ENCODE measurements around the gene IMPG1. TPM values are rescaled to one million over a fixed set of nuclear protein-coding genes. Genes with fewer than 3 reads are reported as not detected.

IMPG1 gene
- total RNA-seq, 1 experiment from 2014 or later, result not detected

DNA sequence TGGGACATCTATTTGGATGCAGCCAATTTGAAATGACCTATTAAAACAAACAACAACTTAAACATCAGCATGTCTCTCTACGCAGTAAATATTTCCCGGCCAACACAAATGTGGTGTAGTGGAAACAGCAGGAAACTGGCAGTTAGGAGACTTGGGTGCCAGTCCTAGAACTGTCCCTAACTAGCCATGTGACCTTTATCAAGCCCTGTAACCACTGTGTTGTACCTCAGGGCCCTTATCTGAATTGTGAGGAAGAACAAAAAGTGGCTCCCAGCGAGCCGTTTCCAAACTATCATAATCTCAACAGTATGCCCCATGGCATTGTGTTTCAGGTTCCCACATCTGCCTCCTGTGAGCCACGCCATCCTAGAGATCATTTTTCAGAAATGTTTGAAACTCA, 124.5 kb downstream of the IMPG1 start:
- ChIA-PET POLR2A (no interaction called here), CTCF (no interaction called here)
- no peak overlapping the region for H3K4me3 Mint-ChIP-seq
- peaks cover 26% of the 10 kb centered on the region for H3K4me1 Mint-ChIP-seq
- no peaks in the 10 kb centered on the region for H3K9me3 Mint-ChIP-seq
- DNase-seq (ENCODE audit: low spot score) (no peak), ATAC-seq (no peak)
- H3K27me3 Mint-ChIP-seq (ENCODE audit: low read depth), result peaks cover 58% of the 10 kb centered on the region
- TF ChIP-seq ZBTB21 (CRISPR knock-in tag; IDR thresholded peaks at IDR 0.05; ENCODE audit: borderline replicate concordance) (no peak), ETV6 (CRISPR knock-in tag; IDR thresholded peaks at IDR 0.05) (no peak), TEAD4 (CRISPR knock-in tag; IDR thresholded peaks at IDR 0.05) (no peak), TCF7 (CRISPR knock-in tag; IDR thresholded peaks at IDR 0.05; ENCODE audit: low read depth) (no peak), NR1H2 (CRISPR knock-in tag; IDR thresholded peaks at IDR 0.05) (no peak), ZNF219 (CRISPR knock-in tag; IDR thresholded peaks at IDR 0.05; ENCODE audit: borderline replicate concordance) (no peak), FOXJ3 (CRISPR knock-in tag; IDR thresholded peaks at IDR 0.05; ENCODE audit: borderline replicate concordance) (no peak), SMAD4 (CRISPR knock-in tag; IDR thresholded peaks at IDR 0.05) (no peak), CREM (CRISPR knock-in tag; IDR thresholded peaks at IDR 0.05) (no peak), KAT7 (CRISPR knock-in tag; IDR thresholded peaks at IDR 0.05; ENCODE audit: borderline replicate concordance) (no peak), FOXP1 (CRISPR knock-in tag; IDR thresholded peaks at IDR 0.05; ENCODE audit: borderline replicate concordance) (no peak)
- TF ChIP-seq, protein P1, sequence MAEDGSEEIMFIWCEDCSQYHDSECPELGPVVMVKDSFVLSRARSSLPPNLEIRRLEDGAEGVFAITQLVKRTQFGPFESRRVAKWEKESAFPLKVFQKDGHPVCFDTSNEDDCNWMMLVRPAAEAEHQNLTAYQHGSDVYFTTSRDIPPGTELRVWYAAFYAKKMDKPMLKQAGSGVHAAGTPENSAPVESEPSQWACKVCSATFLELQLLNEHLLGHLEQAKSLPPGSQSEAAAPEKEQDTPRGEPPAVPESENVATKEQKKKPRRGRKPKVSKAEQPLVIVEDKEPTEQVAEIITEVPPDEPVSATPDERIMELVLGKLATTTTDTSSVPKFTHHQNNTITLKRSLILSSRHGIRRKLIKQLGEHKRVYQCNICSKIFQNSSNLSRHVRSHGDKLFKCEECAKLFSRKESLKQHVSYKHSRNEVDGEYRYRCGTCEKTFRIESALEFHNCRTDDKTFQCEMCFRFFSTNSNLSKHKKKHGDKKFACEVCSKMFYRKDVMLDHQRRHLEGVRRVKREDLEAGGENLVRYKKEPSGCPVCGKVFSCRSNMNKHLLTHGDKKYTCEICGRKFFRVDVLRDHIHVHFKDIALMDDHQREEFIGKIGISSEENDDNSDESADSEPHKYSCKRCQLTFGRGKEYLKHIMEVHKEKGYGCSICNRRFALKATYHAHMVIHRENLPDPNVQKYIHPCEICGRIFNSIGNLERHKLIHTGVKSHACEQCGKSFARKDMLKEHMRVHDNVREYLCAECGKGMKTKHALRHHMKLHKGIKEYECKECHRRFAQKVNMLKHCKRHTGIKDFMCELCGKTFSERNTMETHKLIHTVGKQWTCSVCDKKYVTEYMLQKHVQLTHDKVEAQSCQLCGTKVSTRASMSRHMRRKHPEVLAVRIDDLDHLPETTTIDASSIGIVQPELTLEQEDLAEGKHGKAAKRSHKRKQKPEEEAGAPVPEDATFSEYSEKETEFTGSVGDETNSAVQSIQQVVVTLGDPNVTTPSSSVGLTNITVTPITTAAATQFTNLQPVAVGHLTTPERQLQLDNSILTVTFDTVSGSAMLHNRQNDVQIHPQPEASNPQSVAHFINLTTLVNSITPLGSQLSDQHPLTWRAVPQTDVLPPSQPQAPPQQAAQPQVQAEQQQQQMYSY (CRISPR knock-in tag; IDR thresholded peaks at IDR 0.05), result no peak
- TF ChIP-seq, protein P2, sequence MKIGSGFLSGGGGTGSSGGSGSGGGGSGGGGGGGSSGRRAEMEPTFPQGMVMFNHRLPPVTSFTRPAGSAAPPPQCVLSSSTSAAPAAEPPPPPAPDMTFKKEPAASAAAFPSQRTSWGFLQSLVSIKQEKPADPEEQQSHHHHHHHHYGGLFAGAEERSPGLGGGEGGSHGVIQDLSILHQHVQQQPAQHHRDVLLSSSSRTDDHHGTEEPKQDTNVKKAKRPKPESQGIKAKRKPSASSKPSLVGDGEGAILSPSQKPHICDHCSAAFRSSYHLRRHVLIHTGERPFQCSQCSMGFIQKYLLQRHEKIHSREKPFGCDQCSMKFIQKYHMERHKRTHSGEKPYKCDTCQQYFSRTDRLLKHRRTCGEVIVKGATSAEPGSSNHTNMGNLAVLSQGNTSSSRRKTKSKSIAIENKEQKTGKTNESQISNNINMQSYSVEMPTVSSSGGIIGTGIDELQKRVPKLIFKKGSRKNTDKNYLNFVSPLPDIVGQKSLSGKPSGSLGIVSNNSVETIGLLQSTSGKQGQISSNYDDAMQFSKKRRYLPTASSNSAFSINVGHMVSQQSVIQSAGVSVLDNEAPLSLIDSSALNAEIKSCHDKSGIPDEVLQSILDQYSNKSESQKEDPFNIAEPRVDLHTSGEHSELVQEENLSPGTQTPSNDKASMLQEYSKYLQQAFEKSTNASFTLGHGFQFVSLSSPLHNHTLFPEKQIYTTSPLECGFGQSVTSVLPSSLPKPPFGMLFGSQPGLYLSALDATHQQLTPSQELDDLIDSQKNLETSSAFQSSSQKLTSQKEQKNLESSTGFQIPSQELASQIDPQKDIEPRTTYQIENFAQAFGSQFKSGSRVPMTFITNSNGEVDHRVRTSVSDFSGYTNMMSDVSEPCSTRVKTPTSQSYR (CRISPR knock-in tag; IDR thresholded peaks at IDR 0.05), result no peak
- TF ChIP-seq, protein P3, sequence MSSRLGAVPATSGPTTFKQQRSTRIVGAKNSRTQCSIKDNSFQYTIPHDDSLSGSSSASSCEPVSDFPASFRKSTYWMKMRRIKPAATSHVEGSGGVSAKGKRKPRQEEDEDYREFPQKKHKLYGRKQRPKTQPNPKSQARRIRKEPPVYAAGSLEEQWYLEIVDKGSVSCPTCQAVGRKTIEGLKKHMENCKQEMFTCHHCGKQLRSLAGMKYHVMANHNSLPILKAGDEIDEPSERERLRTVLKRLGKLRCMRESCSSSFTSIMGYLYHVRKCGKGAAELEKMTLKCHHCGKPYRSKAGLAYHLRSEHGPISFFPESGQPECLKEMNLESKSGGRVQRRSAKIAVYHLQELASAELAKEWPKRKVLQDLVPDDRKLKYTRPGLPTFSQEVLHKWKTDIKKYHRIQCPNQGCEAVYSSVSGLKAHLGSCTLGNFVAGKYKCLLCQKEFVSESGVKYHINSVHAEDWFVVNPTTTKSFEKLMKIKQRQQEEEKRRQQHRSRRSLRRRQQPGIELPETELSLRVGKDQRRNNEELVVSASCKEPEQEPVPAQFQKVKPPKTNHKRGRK (CRISPR knock-in tag; IDR thresholded peaks at IDR 0.05; ENCODE audit: borderline replicate concordance), result no peak
- TF ChIP-seq, protein P4, sequence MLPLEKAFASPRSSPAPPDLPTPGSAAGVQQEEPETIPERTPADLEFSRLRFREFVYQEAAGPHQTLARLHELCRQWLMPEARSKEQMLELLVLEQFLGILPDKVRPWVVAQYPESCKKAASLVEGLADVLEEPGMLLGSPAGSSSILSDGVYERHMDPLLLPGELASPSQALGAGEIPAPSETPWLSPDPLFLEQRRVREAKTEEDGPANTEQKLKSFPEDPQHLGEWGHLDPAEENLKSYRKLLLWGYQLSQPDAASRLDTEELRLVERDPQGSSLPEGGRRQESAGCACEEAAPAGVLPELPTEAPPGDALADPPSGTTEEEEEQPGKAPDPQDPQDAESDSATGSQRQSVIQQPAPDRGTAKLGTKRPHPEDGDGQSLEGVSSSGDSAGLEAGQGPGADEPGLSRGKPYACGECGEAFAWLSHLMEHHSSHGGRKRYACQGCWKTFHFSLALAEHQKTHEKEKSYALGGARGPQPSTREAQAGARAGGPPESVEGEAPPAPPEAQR (CRISPR knock-in tag; IDR thresholded peaks at IDR 0.05), result no peak
- TF ChIP-seq, protein P5, sequence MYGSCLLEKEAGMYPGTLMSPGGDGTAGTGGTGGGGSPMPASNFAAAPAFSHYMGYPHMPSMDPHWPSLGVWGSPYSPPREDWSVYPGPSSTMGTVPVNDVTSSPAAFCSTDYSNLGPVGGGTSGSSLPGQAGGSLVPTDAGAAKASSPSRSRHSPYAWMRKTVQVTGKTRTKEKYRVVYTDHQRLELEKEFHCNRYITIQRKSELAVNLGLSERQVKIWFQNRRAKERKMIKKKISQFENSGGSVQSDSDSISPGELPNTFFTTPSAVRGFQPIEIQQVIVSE (CRISPR knock-in tag; IDR thresholded peaks at IDR 0.05; ENCODE audit: borderline replicate concordance), result no peak
- no peak overlapping the region for H3K27ac Mint-ChIP-seq
- H3K36me3 Mint-ChIP-seq, result no peaks in the 10 kb centered on the region
